Eye (tissue), 1 donor: Measurements from ENCODE around the gene GLS2.
"Not testable (repeated sequence)": the region's sequence is repeated elsewhere in the genome, so short reads cannot be mapped to it uniquely, and the experiment has no call there.

Experiments used
- DNase-seq: peaks from one replicate; pipeline ENCODE4 v3.0.0-alpha.2; 2015

The GLS2 gene

DNA sequence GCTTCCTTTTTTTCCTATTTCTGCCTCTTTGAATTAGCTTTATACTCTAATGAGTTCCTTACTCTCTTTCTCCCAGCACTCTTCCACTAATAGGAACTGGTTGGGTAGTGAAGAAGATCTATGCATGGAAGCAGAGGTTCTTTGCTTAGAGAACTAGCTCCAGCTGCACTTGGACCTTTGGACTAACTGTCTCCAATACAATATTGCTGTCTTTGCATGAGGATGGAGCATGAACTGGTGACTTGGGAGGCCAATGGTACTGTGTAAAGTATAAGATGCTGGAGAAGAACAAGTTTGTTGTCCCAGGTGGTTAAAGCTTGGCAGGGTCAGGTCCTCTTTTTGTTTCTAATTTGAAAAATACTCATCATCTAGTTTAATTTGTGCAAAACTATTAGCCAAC is 2.4 kb upstream of the GLS2 start:
- DNase-seq = no peak

GRCh38 chr12:56487448-56488040 is 417 bp downstream of the GLS2 start:
- peak; percentile 57 for DNase-seq

DNA sequence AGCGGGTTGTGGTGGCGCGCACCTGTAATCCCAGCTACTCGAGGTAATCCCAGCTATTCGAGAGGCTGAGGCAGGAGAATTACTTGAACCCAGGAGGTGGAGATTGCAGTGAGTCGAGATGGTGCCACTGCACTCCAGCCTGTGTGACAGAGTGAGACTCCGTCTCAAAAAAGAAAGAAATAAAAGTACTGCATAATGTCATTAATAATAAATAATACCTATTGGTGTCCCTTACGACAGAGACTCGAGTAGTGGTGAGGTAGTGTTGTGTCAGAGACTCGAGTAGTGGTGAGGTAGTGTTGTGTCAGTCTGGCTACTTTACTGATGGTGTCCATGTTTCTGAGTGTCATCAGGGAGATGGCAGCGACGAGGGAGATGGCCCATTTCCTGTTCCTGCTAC is 1.3 kb downstream of the GLS2 start:
- no peak for DNase-seq

- DNase-seq = no peak
Measured at GRCh38 chr12:56484566-56484965, 3.4 kb downstream of the GLS2 start.

GRCh38 chr12:56479625-56480024 is 8.3 kb downstream of the GLS2 start:
- DNase-seq = no peak

- no peak for DNase-seq
Measured at GRCh38 chr12:56477521-56478225, 10.3 kb downstream of the GLS2 start.

- no peak for DNase-seq
Measured at GRCh38 chr12:56476972-56477432, 11.0 kb downstream of the GLS2 start.

DNA sequence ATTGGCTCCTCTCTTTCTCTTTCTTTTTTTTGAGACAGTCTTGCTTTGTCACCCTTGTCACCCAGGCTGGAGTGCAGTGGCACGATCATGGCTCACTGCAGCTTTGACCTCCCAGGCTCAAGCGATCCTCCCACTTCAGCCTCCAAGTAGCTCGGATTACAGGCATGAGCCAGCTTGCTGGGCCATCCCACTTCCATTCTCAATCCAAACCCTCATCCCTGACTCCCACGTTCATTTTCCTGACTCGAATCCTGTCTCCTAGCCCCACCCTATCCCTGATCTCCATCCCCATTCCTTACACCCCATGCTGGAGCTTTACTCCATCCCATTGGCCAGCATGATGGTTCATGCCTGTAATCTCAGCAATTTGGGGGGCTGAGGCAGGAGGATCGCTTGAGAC is 11.8 kb downstream of the GLS2 start:
- no peak for DNase-seq

DNA sequence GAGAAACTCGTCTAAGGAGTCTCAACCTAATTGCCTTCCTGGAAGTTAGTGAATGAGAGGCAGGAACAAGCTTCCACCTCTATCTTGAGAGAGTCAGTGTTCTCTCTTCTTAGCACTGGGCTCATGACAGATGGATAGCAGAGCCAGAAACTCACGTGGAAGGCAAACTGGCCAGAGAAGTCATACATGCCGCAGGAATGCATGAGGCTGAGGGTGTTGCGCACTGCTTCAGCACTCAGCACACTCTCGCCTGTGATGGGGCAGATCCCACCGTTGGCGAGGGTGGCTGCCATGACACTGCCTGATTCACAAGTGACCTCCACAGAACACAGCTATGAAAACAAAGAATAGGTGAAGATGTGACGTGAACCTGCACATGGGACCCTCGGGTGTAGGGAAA is 13.6 kb downstream of the GLS2 start:
- no peak for DNase-seq

- no peak for DNase-seq
Measured at GRCh38 chr12:56469007-56469930, 18.7 kb downstream of the GLS2 start.

DNA sequence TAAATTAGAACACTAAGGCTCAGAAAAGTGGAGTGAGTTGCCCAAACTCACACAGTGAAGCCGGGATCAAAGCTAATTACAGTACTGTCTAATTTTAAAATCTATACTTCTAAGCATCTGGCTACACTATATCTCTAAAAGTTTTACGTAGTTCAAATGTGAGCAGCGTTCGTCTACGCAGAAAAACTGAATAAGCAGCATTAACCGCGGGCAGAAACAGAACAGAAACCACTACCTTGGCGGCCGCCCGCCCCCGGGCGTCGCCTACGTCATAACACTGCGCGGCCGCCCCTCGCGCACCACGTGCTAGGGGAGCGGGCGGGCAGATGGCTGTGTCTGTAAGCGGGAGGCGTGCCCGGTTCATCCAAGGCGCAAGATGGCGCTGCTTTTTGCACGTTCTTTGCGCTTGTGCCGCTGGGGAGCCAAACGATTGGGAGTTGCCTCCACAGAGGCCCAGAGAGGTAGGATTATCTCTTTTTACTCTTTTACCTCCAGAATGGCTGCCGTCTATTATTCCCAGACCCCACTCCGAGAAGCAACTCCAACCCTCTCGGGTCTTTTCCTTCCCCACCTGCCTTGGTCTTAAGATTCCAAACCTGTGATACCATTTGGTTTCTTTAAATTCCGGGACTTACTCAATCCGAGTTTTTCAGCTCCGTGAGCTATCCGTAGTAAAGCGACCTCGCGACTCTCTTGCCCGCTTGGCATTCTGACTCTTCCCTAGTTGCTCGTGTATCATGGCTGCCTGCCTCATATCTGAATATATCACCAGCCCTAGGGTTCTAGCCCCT is 19.6 kb downstream of the GLS2 start, which contains the start of gene SPRYD4:
SPRYD4 (plus strand) TSS at position 363 of the 791 bp plus-strand sequence; CDS start at position 377, 14 bp downstream.
- peak; percentile 96 for DNase-seq

DNA sequence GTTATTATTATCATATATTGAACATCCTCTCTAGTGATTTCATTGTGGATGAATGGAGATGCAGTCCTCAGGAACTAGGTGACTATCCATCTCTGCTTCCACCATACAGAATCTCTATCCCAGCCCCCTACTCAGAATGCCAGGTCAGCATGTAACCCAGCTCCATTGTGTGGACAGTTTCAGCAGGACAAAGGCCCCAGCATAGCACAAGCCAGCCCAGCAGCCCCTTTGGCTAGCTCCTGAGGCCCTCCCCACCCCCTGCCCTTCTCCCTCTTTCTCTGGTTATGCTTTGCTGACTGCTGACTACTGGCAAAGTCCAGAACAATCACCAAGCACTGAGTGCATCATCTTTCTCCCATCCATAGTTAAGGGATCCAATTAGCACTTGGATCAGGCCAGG is 25.4 kb downstream of the GLS2 start:
- DNase-seq = peak; percentile 66

DNA sequence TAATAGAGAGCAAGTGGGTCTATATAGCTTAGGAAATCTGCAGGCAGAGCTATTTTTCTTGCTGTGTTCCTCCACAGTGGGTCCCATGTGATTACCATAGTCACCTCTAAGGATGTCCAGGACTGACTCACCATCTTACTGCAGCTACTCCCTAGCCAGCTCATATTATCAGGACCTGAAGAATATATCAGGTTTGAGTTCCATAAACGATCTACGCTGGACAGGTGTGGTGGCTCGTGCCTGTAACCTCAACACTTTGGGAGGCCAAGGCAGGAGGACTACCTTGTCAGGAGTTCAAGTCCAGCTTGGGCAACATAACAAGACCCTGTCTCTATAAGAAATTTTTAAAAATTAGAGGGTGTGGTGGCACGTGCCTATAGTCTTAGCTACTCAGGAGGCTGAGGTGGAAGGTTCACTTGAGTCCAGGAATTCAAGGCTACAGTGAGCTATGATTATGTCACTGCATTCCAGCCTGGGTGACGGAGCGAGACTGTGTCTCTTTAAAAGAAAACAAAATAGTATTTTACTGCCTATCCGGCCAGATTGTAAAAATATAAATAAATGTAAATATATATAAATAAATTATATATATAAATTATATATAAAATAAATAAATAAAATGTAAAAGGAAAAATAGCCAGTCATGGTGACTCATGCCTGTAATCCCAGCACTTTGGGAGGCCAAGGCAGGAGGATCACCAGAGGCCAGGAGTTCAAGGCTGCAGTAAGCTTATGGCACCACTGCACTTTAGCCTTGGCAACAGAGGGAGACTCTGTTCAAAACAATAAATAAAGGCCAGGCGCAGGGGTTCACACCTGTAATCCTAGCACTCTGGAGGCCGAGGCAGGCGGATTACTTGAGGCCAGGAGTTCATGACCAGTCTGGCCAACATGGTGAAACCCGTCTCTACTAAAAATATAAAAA is 26.5 kb downstream of the GLS2 start:
- no peak for DNase-seq

DNA sequence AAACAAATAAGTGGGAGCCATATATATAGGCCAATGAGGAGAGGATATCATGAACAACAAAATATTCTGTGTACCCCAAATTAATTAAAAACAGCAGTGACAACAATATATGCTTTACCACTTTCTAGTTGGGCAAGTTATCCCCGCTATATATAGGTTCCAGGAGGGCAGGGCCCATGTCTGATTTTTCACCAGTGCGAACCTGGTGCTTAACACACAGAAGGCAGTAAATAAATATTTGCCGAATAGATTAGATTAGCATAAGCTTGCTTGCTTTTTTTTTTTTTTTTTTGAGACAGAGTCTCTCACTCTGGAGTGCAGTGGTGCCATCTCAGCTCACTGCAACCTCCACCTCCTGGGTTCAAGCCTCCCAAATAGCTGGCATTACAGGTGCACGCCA is 30.1 kb downstream of the GLS2 start:
- no peak for DNase-seq

DNA sequence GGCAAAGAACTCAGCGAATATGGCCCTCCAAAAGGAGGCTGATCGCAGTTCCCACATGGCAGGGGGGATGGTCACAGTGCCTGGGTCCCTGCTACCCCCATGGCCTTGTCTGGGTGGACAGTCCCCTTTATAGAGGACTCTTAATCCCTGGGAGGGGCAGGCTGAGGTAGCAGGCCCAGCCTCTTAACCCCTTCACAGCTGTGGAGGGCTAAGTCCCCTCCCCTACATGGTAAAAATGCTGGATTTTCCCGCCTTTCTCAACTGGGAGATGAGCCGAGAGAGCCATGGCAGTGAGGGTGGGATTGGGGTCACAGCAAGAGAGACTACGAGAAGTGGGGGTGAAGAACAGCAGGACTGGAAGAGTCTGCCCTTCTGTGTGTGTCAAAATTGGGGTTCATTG is 33.4 kb downstream of the GLS2 start, which contains the start of gene MIP:
MIP (minus strand) TSS at position 101 of the 400 bp plus-strand sequence; CDS start at position 57, 44 bp downstream.
- DNase-seq = no peak

GRCh38 chr12:56451147-56451546 is 36.8 kb downstream of the GLS2 start:
- no peak for DNase-seq

- peak; percentile 24 for DNase-seq
Measured at GRCh38 chr12:56450241-56450640, 37.7 kb downstream of the GLS2 start.

DNA sequence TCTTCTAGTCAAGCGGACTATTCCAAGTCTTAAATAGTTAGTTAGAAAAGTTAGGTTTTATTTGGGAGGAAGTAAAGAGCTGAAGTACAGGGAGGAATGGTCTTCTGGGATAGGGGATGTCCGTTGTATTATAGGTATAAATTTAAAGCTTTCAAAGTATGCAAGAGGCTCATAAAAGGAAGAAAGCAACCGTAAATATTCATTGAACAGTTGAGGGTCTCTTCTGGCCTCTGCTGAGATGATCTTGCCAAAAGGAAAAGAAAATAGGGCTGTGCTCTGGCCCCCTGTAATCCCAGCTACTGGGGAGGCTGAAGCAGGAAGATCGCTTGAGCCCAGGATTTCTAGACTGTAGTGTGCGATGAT is 38.4 kb downstream of the GLS2 start:
- DNase-seq = no peak

- peak; percentile 98 for DNase-seq
Measured at GRCh38 chr12:56448860-56449621, 38.9 kb downstream of the GLS2 start, which contains the start of gene TIMELESS. TIMELESS (minus strand) TSS chr12:56449426; CDS start chr12:56434170, 15,256 bp downstream.

DNA sequence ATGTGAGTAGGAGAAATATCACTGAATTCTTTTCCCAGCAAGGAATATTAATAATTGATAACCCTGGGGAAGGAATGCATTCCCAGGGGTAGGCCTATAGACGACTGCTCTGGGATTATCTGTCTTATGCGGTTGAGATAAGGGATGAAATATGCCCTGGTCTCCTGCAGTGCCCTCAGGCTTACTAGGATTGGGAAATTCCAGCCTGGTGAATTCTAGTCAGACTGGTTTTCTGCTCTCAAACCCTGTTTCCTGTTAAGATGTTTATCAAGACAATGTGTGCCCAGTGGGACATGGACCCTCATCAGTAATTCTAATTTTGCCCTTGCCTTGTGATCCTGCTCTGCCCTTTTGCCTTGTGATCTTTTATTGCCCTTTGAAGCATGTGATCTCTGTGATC is 44.8 kb downstream of the GLS2 start:
- not testable (repeated sequence) for DNase-seq
